Measurements from ENCODE around the gene HAGH.

DNA sequence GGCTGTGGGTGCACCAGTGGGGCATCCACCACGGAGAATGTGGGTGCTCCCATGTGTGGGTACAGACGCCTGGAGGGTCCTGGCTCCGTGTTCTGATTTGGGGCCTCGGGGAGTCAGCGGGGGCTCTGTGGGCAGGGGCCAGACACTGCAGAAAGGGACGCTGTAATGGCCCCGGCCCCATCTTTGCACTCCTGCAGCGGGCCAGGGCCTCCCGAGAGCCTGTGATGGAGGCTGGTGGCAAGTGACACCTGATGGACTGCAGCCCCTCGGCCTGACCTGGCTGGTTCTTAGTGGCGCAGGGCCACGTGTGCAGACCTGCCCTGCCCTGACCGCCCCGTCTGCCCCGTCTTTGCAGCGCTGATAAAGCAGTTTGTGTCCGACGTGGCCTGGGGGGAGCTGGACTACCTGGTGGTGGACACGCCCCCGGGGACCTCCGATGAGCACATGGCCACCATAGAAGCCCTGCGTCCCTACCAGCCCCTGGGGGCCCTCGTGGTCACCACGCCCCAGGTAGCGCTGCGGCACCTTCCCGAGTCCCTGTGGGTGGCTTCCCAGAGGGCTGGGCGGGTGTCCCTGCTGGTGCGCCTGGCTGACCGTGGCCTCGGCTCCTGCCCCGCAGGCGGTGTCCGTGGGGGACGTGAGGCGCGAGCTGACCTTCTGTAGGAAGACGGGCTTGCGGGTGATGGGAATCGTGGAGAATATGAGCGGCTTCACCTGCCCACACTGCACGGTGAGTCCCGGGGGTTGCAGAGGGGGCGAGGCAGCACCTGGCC is 39.1 kb downstream of the HAGH start:
- TF ChIP-seq, protein P1, sequence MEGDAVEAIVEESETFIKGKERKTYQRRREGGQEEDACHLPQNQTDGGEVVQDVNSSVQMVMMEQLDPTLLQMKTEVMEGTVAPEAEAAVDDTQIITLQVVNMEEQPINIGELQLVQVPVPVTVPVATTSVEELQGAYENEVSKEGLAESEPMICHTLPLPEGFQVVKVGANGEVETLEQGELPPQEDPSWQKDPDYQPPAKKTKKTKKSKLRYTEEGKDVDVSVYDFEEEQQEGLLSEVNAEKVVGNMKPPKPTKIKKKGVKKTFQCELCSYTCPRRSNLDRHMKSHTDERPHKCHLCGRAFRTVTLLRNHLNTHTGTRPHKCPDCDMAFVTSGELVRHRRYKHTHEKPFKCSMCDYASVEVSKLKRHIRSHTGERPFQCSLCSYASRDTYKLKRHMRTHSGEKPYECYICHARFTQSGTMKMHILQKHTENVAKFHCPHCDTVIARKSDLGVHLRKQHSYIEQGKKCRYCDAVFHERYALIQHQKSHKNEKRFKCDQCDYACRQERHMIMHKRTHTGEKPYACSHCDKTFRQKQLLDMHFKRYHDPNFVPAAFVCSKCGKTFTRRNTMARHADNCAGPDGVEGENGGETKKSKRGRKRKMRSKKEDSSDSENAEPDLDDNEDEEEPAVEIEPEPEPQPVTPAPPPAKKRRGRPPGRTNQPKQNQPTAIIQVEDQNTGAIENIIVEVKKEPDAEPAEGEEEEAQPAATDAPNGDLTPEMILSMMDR (IDR thresholded peaks at IDR 0.05; ENCODE audit: insufficient read depth, low read length), result no peak
- no peak for TF ChIP-seq GABPA (IDR thresholded peaks at IDR 0.05; ENCODE audit: low read depth)

All from HL-60 (cell line).